ENCODE results near the gene HGS.

HGS gene

GRCh38 chr17:81701288-81702071 lies 17.7 kb downstream of the HGS start:
- H3K9ac ChIP-seq (ENCODE audit: insufficient read length, low read depth), result peak overlapping the region; percentile 99
- peaks cover 85% of the 10 kb centered on the region for H3K36me3 ChIP-seq (ENCODE audit: insufficient read depth, insufficient read length, low read length)
- H3K4me3 ChIP-seq (ENCODE audit: insufficient read length, low read depth), result peak overlapping the region; percentile 97
- no peaks in the 10 kb centered on the region for H3K9me3 ChIP-seq (ENCODE audit: insufficient read depth, low read length)
- H3K27me3 ChIP-seq (ENCODE audit: insufficient read depth, insufficient read length), result no peaks in the 10 kb centered on the region
- TF ChIP-seq ZNF274 (IDR thresholded peaks at IDR 0.05; ENCODE audit: low read depth, low read length), result no peak
- no peak for TF ChIP-seq SUZ12 (IDR thresholded peaks at IDR 0.05; ENCODE audit: extremely low read depth, insufficient read depth, insufficient read length)
- TF ChIP-seq YY1 (IDR thresholded peaks at IDR 0.05; ENCODE audit: insufficient read depth, insufficient read length), result no peak
- H3K4me1 ChIP-seq (ENCODE audit: insufficient read depth, insufficient read length), result peaks cover 28% of the 10 kb centered on the region
- DNase-seq (ENCODE audit: low read depth, low spot score), result no peak

GRCh38 chr17:81702934-81703746 lies 19.3 kb downstream of the HGS start, which contains the start of gene MRPL12:
TSS of gene MRPL12 (plus strand) at chr17:81703367. CDS start at chr17:81703502, 135 bp downstream.
- peak within 1 kb of the TSS; percentile 99 for H3K9ac ChIP-seq (ENCODE audit: insufficient read length, low read depth)
- TF ChIP-seq ZNF274 (IDR thresholded peaks at IDR 0.05; ENCODE audit: low read depth, low read length) (no peak), SUZ12 (IDR thresholded peaks at IDR 0.05; ENCODE audit: extremely low read depth, insufficient read depth, insufficient read length) (no peak), YY1 (IDR thresholded peaks at IDR 0.05; ENCODE audit: insufficient read depth, insufficient read length) (no peak)
- H3K36me3 ChIP-seq (ENCODE audit: insufficient read depth, insufficient read length, low read length), result peaks cover 85% of the 10 kb centered on the region
- DNase-seq (ENCODE audit: low read depth, low spot score), result peak; percentile 88
- no peaks in the 10 kb centered on the region for H3K27me3 ChIP-seq (ENCODE audit: insufficient read depth, insufficient read length)
- H3K4me3 ChIP-seq (ENCODE audit: insufficient read length, low read depth), result peak within 1 kb of the TSS; percentile 97
- no peaks in the 10 kb centered on the region for H3K9me3 ChIP-seq (ENCODE audit: insufficient read depth, low read length)
- H3K4me1 ChIP-seq (ENCODE audit: insufficient read depth, insufficient read length), result peaks cover 20% of the 10 kb centered on the region

- peaks cover 25% of the 10 kb centered on the region for H3K4me1 ChIP-seq (ENCODE audit: insufficient read depth, insufficient read length)
- peak overlapping the region; percentile 99 for H3K9ac ChIP-seq (ENCODE audit: insufficient read length, low read depth)
- no peak for DNase-seq (ENCODE audit: low read depth, low spot score)
- TF ChIP-seq SUZ12 (IDR thresholded peaks at IDR 0.05; ENCODE audit: extremely low read depth, insufficient read depth, insufficient read length) (no peak), ZNF274 (IDR thresholded peaks at IDR 0.05; ENCODE audit: low read depth, low read length) (no peak), YY1 (IDR thresholded peaks at IDR 0.05; ENCODE audit: insufficient read depth, insufficient read length) (no peak)
- H3K4me3 ChIP-seq (ENCODE audit: insufficient read length, low read depth), result peak overlapping the region; percentile 97
- peaks cover 85% of the 10 kb centered on the region for H3K36me3 ChIP-seq (ENCODE audit: insufficient read depth, insufficient read length, low read length)
- H3K27me3 ChIP-seq (ENCODE audit: insufficient read depth, insufficient read length), result no peaks in the 10 kb centered on the region
- no peaks in the 10 kb centered on the region for H3K9me3 ChIP-seq (ENCODE audit: insufficient read depth, low read length)
These were observed 20.2 kb downstream of the HGS start for GRCh38 chr17:81703747-81704654.

GRCh38 chr17:81705518-81706231 lies 21.9 kb downstream of the HGS start:
- Histone ChIP-seq H3K36me3 (ENCODE audit: insufficient read depth, insufficient read length, low read length) (peaks cover 72% of the 10 kb centered on the region), H3K4me1 (ENCODE audit: insufficient read depth, insufficient read length) (peaks cover 26% of the 10 kb centered on the region), H3K9me3 (ENCODE audit: insufficient read depth, low read length) (no peaks in the 10 kb centered on the region), H3K27me3 (ENCODE audit: insufficient read depth, insufficient read length) (no peaks in the 10 kb centered on the region), H3K4me3 (ENCODE audit: insufficient read length, low read depth) (no peak overlapping the region), H3K9ac (ENCODE audit: insufficient read length, low read depth) (peak overlapping the region; percentile 42)
- DNase-seq (ENCODE audit: low read depth, low spot score), result no peak
- TF ChIP-seq ZNF274 (IDR thresholded peaks at IDR 0.05; ENCODE audit: low read depth, low read length), result no peak
- TF ChIP-seq SUZ12 (IDR thresholded peaks at IDR 0.05; ENCODE audit: extremely low read depth, insufficient read depth, insufficient read length), result no peak
- TF ChIP-seq YY1 (IDR thresholded peaks at IDR 0.05; ENCODE audit: insufficient read depth, insufficient read length), result no peak

GRCh38 chr17:81706232-81706611 lies 22.4 kb downstream of the HGS start:
- Histone ChIP-seq H3K36me3 (ENCODE audit: insufficient read depth, insufficient read length, low read length) (peaks cover 66% of the 10 kb centered on the region), H3K9ac (ENCODE audit: insufficient read length, low read depth) (no peak overlapping the region)
- no peak for DNase-seq (ENCODE audit: low read depth, low spot score)

More at GRCh38 chr17:81706232-81706611, 22.4 kb downstream of the HGS start:
- Histone ChIP-seq H3K27me3 (ENCODE audit: insufficient read depth, insufficient read length) (no peaks in the 10 kb centered on the region), H3K4me3 (ENCODE audit: insufficient read length, low read depth) (no peak overlapping the region), H3K4me1 (ENCODE audit: insufficient read depth, insufficient read length) (peaks cover 31% of the 10 kb centered on the region), H3K9me3 (ENCODE audit: insufficient read depth, low read length) (no peaks in the 10 kb centered on the region)
- TF ChIP-seq YY1 (IDR thresholded peaks at IDR 0.05; ENCODE audit: insufficient read depth, insufficient read length) (no peak), ZNF274 (IDR thresholded peaks at IDR 0.05; ENCODE audit: low read depth, low read length) (no peak), SUZ12 (IDR thresholded peaks at IDR 0.05; ENCODE audit: extremely low read depth, insufficient read depth, insufficient read length) (no peak)

Measured in NT2/D1 (cell line).